ENCODE measurements around the gene POLD4.
A peak's percentile ranks its signal among the peaks of the same experiment; 100 is the strongest.
"Not testable (repeated sequence)": the region's sequence is repeated elsewhere in the genome, so short reads cannot be mapped to it uniquely, and the experiment has no call there.

The POLD4 gene

GRCh38 chr11:67353317-67354074 lies at the start of gene POLD4:
Gene POLD4 (minus strand): TSS chr11:67353546. CDS start chr11:67353399, 147 bp downstream.
- CTCF ChIA-PET: interaction anchor here (0.6 to 11.6 kb wide), 8 partner anchors 21 to 398 kb away, joined by 3 to 182 read pairs (median 3); partner anchors contain the start of gene GRK2
- peak; percentile 93 for DNase-seq (ENCODE audit: extremely low spot score)
- POLR2A ChIA-PET: interaction anchor here (0.8 to 2.2 kb wide), 12 partner anchors 17 to 129 kb away, joined by 3 to 9 read pairs (median 4); partner anchors contain the start of genes AIP, GRK2 and PPP1CA
- TF ChIP-seq LEF1 (IDR thresholded peaks at IDR 0.05; ENCODE audit: borderline replicate concordance) (no peak), FOXA1 (IDR thresholded peaks at IDR 0.05) (no peak), ARNT (IDR thresholded peaks at IDR 0.05) (no peak), HDGF (IDR thresholded peaks at IDR 0.05; ENCODE audit: borderline replicate concordance) (no peak)

- DNase-seq (ENCODE audit: extremely low spot score); CTCF ChIA-PET: not testable (repeated sequence)
- POLR2A ChIA-PET: interaction anchor here (3.9 to 4.2 kb wide), 2 partner anchors 12 to 16 kb away, joined by 42 to 50 read pairs; partner anchors contain the start of gene RAD9A
Measured at GRCh38 chr11:67403085-67403484, 49.7 kb upstream of the POLD4 start.

- POLR2A ChIA-PET: interaction anchor here (0.6 to 4.2 kb wide), 22 partner anchors 10 to 180 kb away, joined by 3 to 50 read pairs (median 4); partner anchors contain the start of genes CORO1B, PTPRCAP, RAD9A and RPS6KB2
- not testable (repeated sequence) for DNase-seq (ENCODE audit: extremely low spot score)
- CTCF ChIA-PET: interaction anchor here (1.0 to 2.0 kb wide), 4 partner anchors 21 to 85 kb away, joined by 3 to 5 read pairs (median 4); no protein-coding TSS in a partner anchor
Measured at GRCh38 chr11:67402192-67402839, 49.0 kb upstream of the POLD4 start.

GRCh38 chr11:67401495-67402191 lies 48.3 kb upstream of the POLD4 start, which contains the start of gene PPP1CA:
Gene PPP1CA (minus strand): TSS chr11:67401858. CDS start chr11:67401782, 76 bp downstream.
- TF ChIP-seq FOXM1 (IDR thresholded peaks at IDR 0.05; ENCODE audit: borderline replicate concordance) (peak; percentile 18; the same call in 1 of the 2 replicates), PKNOX1 (IDR thresholded peaks at IDR 0.05) (no peak)
- ChIA-PET CTCF (interaction anchor here (0.6 to 2.0 kb wide), 12 partner anchors 10 to 529 kb away, joined by 3 to 6 read pairs (median 4); partner anchors contain the start of gene RAD9A), POLR2A (interaction anchor here (0.6 to 4.2 kb wide), 29 partner anchors 10 to 181 kb away, joined by 3 to 50 read pairs (median 3); partner anchors contain the start of genes AIP, CORO1B, PTPRCAP and RAD9A)
- peak; percentile 99 for DNase-seq (ENCODE audit: extremely low spot score)

- CTCF ChIA-PET: interaction anchor here (0.6 to 2.0 kb wide), 12 partner anchors 9 to 528 kb away, joined by 3 to 6 read pairs (median 4); partner anchors contain the start of gene RAD9A
- no peak for DNase-seq (ENCODE audit: extremely low spot score)
- TF ChIP-seq TARDBP (IDR thresholded peaks at IDR 0.05) (no peak), L3MBTL2 (conservative IDR thresholded peaks at IDR 0.05) (no peak), ELF4 (IDR thresholded peaks at IDR 0.05) (no peak)
- POLR2A ChIA-PET: interaction anchor here (0.7 to 4.2 kb wide), 22 partner anchors 10 to 181 kb away, joined by 3 to 50 read pairs (median 4); partner anchors contain the start of genes AIP, CORO1B, PTPRCAP and RAD9A
Measured at GRCh38 chr11:67400942-67401494, 47.7 kb upstream of the POLD4 start.

GRCh38 chr11:67400251-67400941 lies 47.0 kb upstream of the POLD4 start:
- ChIA-PET CTCF (interaction anchor here (1.2 to 2.0 kb wide), 4 partner anchors 9 to 49 kb away, joined by 4 to 5 read pairs (median 4); partner anchors contain the start of gene RAD9A), POLR2A (interaction anchor here (0.9 to 4.2 kb wide), 11 partner anchors 9 to 82 kb away, joined by 3 to 50 read pairs (median 9); partner anchors contain the start of genes AIP, RAD9A, RPS6KB2 and TMEM134)
- TF ChIP-seq ELF4 (IDR thresholded peaks at IDR 0.05) (no peak), CTBP1 (IDR thresholded peaks at IDR 0.05; ENCODE audit: borderline replicate concordance) (no peak), NFRKB (IDR thresholded peaks at IDR 0.05) (no peak)
- DNase-seq (ENCODE audit: extremely low spot score): no peak

GRCh38 chr11:67398661-67399563 lies 45.6 kb upstream of the POLD4 start:
- CTCF ChIA-PET: interaction anchor here (0.6 kb wide), 1 partner anchor 153 kb away, joined by 3 read pairs; no protein-coding TSS in a partner anchor
- POLR2A ChIA-PET: interaction anchor here (1.4 to 3.9 kb wide), 2 partner anchors 20 to 30 kb away, joined by 3 to 42 read pairs; partner anchors contain the start of gene RPS6KB2
- no peak for DNase-seq (ENCODE audit: extremely low spot score)
- TF ChIP-seq FOXK2 (IDR thresholded peaks at IDR 0.05) (no peak), SP1 (IDR thresholded peaks at IDR 0.05) (no peak), CTBP1 (IDR thresholded peaks at IDR 0.05; ENCODE audit: borderline replicate concordance) (no peak), TARDBP (IDR thresholded peaks at IDR 0.05) (no peak), ELF4 (IDR thresholded peaks at IDR 0.05) (no peak), NFRKB (IDR thresholded peaks at IDR 0.05) (no peak), FOXA1 (IDR thresholded peaks at IDR 0.05) (no peak), L3MBTL2 (conservative IDR thresholded peaks at IDR 0.05) (no peak), ZNF384 (IDR thresholded peaks at IDR 0.05) (no peak), FOXM1 (IDR thresholded peaks at IDR 0.05; ENCODE audit: borderline replicate concordance) (no peak), SUZ12 (IDR thresholded peaks at IDR 0.05) (no peak)

Data from HEK293T (cell line).